ENCODE data around the gene EIF2D. TPM values are rescaled to one million over a fixed set of nuclear protein-coding genes. Genes with fewer than 3 reads are reported as not detected.

EIF2D gene
- total and polyA plus RNA-seq, 2 of the 8 experiments (the other 6 are each of a cell fraction or from before 2014, with no cell fraction given) = 36.1 to 37.1 TPM

- H3K9ac ChIP-seq (replicated peaks in 1 of 4; ENCODE audit: extremely low read depth in 1 of 4, low read depth in 3 of 4, low read length in 3 of 4) = no peak overlapping the region
- H2BK12ac ChIP-seq (ENCODE audit: low read depth, low read length) = no peak overlapping the region
- H2AFZ ChIP-seq (ENCODE audit: low read length) = no peak overlapping the region
- no peak overlapping the region for H4K8ac ChIP-seq (ENCODE audit: extremely low read depth, insufficient read depth, low read length)
- no peaks in the 10 kb centered on the region for H4K20me1 ChIP-seq (replicated peaks in 1 of 2; ENCODE audit: control insufficient read depth in 1 of 2, insufficient read depth in 2 of 2, low read length in 2 of 2)
- ChIA-PET CTCF (ENCODE audit: partially characterized antibody) (interaction anchor here (0.6 to 6.5 kb wide), 14 partner anchors 9 to 1237 kb away, joined by 3 to 38 read pairs (median 4); partner anchors contain the start of gene IKBKE), POLR2A (ENCODE audit: partially characterized antibody) (interaction anchor here (0.7 kb wide), 1 partner anchor 15 kb away, joined by 3 read pairs; no protein-coding TSS in a partner anchor)
- no peak overlapping the region for H4K5ac ChIP-seq (ENCODE audit: insufficient read length, low read depth, low read length)
- no peak overlapping the region for H2BK120ac ChIP-seq (replicated peaks; ENCODE audit: low read depth, low read length)
- H3K14ac ChIP-seq (ENCODE audit: insufficient read length) = no peak overlapping the region
- no peak overlapping the region for H4K91ac ChIP-seq (replicated peaks; ENCODE audit: insufficient read length, low read length)
- FAIRE-seq (no peak), DNase-seq (ENCODE audit: low read depth in 1 of 2, low spot score in 2 of 2) (no peak)
- no peaks in the 10 kb centered on the region for H3K9me3 ChIP-seq (ENCODE audit: insufficient read depth in 2 of 2, low read depth in 1 of 2, low read length in 1 of 2)
- no peak overlapping the region for H2AK5ac ChIP-seq (ENCODE audit: low read depth, low read length)
- H3K4me3 ChIP-seq (ENCODE audit: extremely low read depth in 1 of 4, insufficient read depth in 2 of 4, low read depth in 3 of 4, low read length in 4 of 4) = no peak overlapping the region
- no peaks in the 10 kb centered on the region for H3K79me2 ChIP-seq (ENCODE audit: control insufficient read depth in 1 of 2, insufficient read depth in 2 of 2, low read length in 2 of 2)
- H2BK20ac ChIP-seq (ENCODE audit: low read length) = no peak overlapping the region
- no peak overlapping the region for H3K4me2 ChIP-seq (ENCODE audit: insufficient read depth in 1 of 2, low read depth in 2 of 2, low read length in 2 of 2)
- peaks cover 1 to 5% (median 2%) of the 10 kb centered on the region in 4 experiments; a peak in 4 of 7 replicates for H3K4me1 ChIP-seq (replicated peaks in 1 of 4; ENCODE audit: control insufficient read depth in 3 of 4, insufficient read depth in 4 of 4, low read length in 3 of 4)
- H3K27ac ChIP-seq (ENCODE audit: low read depth, low read length) = no peak overlapping the region
- no peaks in the 10 kb centered on the region for H3K36me3 ChIP-seq (ENCODE audit: control insufficient read depth in 2 of 4, insufficient read depth in 4 of 4, low read length in 3 of 4)
- no peaks in the 10 kb centered on the region for H3K27me3 ChIP-seq (replicated peaks in 1 of 4; ENCODE audit: control insufficient read depth in 3 of 4, extremely low read depth in 1 of 4, insufficient read depth in 3 of 4, low read length in 3 of 4)
- H2BK5ac ChIP-seq (ENCODE audit: low read depth, low read length) = no peak overlapping the region
- no peaks in the 10 kb centered on the region for H3K23me2 ChIP-seq (ENCODE audit: low read depth, low read length)
- no peak overlapping the region for H3K23ac ChIP-seq (ENCODE audit: insufficient read length)
- 86% methylated on average over 10 of the region's 10 CpGs; no CpG with 5 or more reads in 1 of the 2 experiments for WGBS, 2 experiments (ENCODE audit: extremely low coverage in 1 of 2, insufficient coverage in 1 of 2, insufficient read length in 1 of 2, insufficient replicate concordance in 2 of 2, low coverage in 1 of 2, low lambda C conversion rate in 2 of 2, missing lambda C conversion rate in 1 of 2)
- H2BK15ac ChIP-seq (ENCODE audit: low read length) = no peak overlapping the region
- no peak overlapping the region for H3K56ac ChIP-seq (replicated peaks; ENCODE audit: insufficient read length, low read depth, low read length)
- H3K79me1 ChIP-seq (ENCODE audit: low read depth, low read length) = no peaks in the 10 kb centered on the region
- H3K4ac ChIP-seq (replicated peaks; ENCODE audit: insufficient read length, low read depth, low read length) = no peak overlapping the region
- no peak overlapping the region for H3K18ac ChIP-seq (ENCODE audit: extremely low read depth, low read length)
These were observed 44.0 kb downstream of the EIF2D start for GRCh38 chr1:206568256-206568655.

All from H1 (cell line).